GM21825 (cell line): ENCODE measurements around the gene GSTP1.
"Not testable (repeated sequence)": the region's sequence is repeated elsewhere in the genome, so short reads cannot be mapped to it uniquely, and the experiment has no call there.

Experiments
- ATAC-seq: cut with Tn5 transposase; IDR thresholded peaks from one replicate; pipeline ENCODE4 v1.9.1; 2021; ENCODE audit warnings: mild to moderate bottlenecking, moderate library complexity; ENCODE audit not compliant: unreplicated experiment

Gene GSTP1

GRCh38 chr11:67613313-67613959 lies 29.8 kb downstream of the GSTP1 start:
- ATAC-seq, result no peak

GRCh38 chr11:67613960-67614715 lies 30.5 kb downstream of the GSTP1 start:
- ATAC-seq, result peak; percentile 74

- ATAC-seq, result no peak
Observed at GRCh38 chr11:67614730-67615714, 31.4 kb downstream of the GSTP1 start.

GRCh38 chr11:67615728-67616430 lies 32.3 kb downstream of the GSTP1 start:
- no peak for ATAC-seq

GRCh38 chr11:67616431-67617242 lies 33.0 kb downstream of the GSTP1 start:
- ATAC-seq, result no peak

- ATAC-seq, result no peak
Observed at GRCh38 chr11:67617243-67617953, 33.8 kb downstream of the GSTP1 start.

GRCh38 chr11:67618901-67619659 lies 35.5 kb downstream of the GSTP1 start:
- not testable (repeated sequence) for ATAC-seq

GRCh38 chr11:67619683-67620618 lies 36.3 kb downstream of the GSTP1 start:
- not testable (repeated sequence) for ATAC-seq

- ATAC-seq, result not testable (repeated sequence)
Observed at GRCh38 chr11:67620621-67621020, 37.0 kb downstream of the GSTP1 start.

GRCh38 chr11:67621928-67622327 lies 38.3 kb downstream of the GSTP1 start:
- ATAC-seq, result not testable (repeated sequence)

GRCh38 chr11:67622905-67623304 lies 39.3 kb downstream of the GSTP1 start:
- ATAC-seq, result not testable (repeated sequence)

- ATAC-seq, result not testable (repeated sequence)
Observed at GRCh38 chr11:67623795-67624194, 40.2 kb downstream of the GSTP1 start.

GRCh38 chr11:67626131-67626833 lies 42.7 kb downstream of the GSTP1 start:
- not testable (repeated sequence) for ATAC-seq

GRCh38 chr11:67626970-67627369 lies 43.4 kb downstream of the GSTP1 start:
- ATAC-seq, result no peak

GRCh38 chr11:67627441-67627811 lies 43.8 kb downstream of the GSTP1 start:
- ATAC-seq, result no peak

- no peak for ATAC-seq
Observed at GRCh38 chr11:67627812-67628624, 44.4 kb downstream of the GSTP1 start.
